ENCODE data around the gene ANKRD44.
A peak's percentile ranks its signal among the peaks of the same experiment; 100 is the strongest.

ANKRD44 gene

GRCh38 chr2:197137231-197137630 lies 173.3 kb downstream of the ANKRD44 start:
- H3K27me3 ChIP-seq (ENCODE audit: insufficient read depth, low read length), result no peaks in the 10 kb centered on the region
- H3K4me3 ChIP-seq (ENCODE audit: low read depth, low read length, poor library complexity, severe bottlenecking), result no peak overlapping the region
- H4K20me1 ChIP-seq (ENCODE audit: insufficient read depth, low read length), result no peaks in the 10 kb centered on the region
- peaks cover 5% of the 10 kb centered on the region; the same call in 1 of the 2 replicates for H3K36me3 ChIP-seq (ENCODE audit: insufficient read depth, low read length)
- TF ChIP-seq EZH2 (IDR thresholded peaks at IDR 0.05; ENCODE audit: borderline replicate concordance, low read length) (no peak), CTCF (IDR thresholded peaks at IDR 0.05; ENCODE audit: low read length) (no peak)
- peaks cover 57% of the 10 kb centered on the region for H3K4me1 ChIP-seq (ENCODE audit: insufficient read depth, low read length, severe bottlenecking)
- no peak overlapping the region for H2AFZ ChIP-seq (ENCODE audit: low read length)
- no peak overlapping the region for H3K4me2 ChIP-seq (ENCODE audit: low read length)
- H3K27ac ChIP-seq (ENCODE audit: low read depth, low read length, poor library complexity, severe bottlenecking), result peak overlapping the region; percentile 54
- H3K9me2 ChIP-seq (ENCODE audit: low read depth, low read length), result no peaks in the 10 kb centered on the region
- no peak overlapping the region for H3K9ac ChIP-seq (ENCODE audit: low read length)
- H3K9me3 ChIP-seq (ENCODE audit: low read length), result no peaks in the 10 kb centered on the region
- H3K79me2 ChIP-seq (ENCODE audit: insufficient read depth, low read length), result no peaks in the 10 kb centered on the region
- no peaks in the 10 kb centered on the region for H3F3A ChIP-seq (ENCODE audit: insufficient read depth, low read length)

GRCh38 chr2:197136452-197136851 lies 174.1 kb downstream of the ANKRD44 start:
- Histone ChIP-seq H3K4me2 (ENCODE audit: low read length) (no peak overlapping the region), H3K36me3 (ENCODE audit: insufficient read depth, low read length) (peaks cover 5% of the 10 kb centered on the region; the same call in 1 of the 2 replicates), H3K9me3 (ENCODE audit: low read length) (no peaks in the 10 kb centered on the region), H3K9ac (ENCODE audit: low read length) (no peak overlapping the region), H3K79me2 (ENCODE audit: insufficient read depth, low read length) (no peaks in the 10 kb centered on the region), H3K27me3 (ENCODE audit: insufficient read depth, low read length) (no peaks in the 10 kb centered on the region), H2AFZ (ENCODE audit: low read length) (no peak overlapping the region), H3K4me3 (ENCODE audit: low read depth, low read length, poor library complexity, severe bottlenecking) (no peak overlapping the region), H4K20me1 (ENCODE audit: insufficient read depth, low read length) (no peaks in the 10 kb centered on the region), H3K27ac (ENCODE audit: low read depth, low read length, poor library complexity, severe bottlenecking) (peak overlapping the region; percentile 54), H3K9me2 (ENCODE audit: low read depth, low read length) (no peaks in the 10 kb centered on the region), H3F3A (ENCODE audit: insufficient read depth, low read length) (no peaks in the 10 kb centered on the region), H3K4me1 (ENCODE audit: insufficient read depth, low read length, severe bottlenecking) (peaks cover 57% of the 10 kb centered on the region)
- TF ChIP-seq EZH2 (IDR thresholded peaks at IDR 0.05; ENCODE audit: borderline replicate concordance, low read length) (no peak), CTCF (IDR thresholded peaks at IDR 0.05; ENCODE audit: low read length) (no peak)

- peaks cover 58% of the 10 kb centered on the region for H3K4me1 ChIP-seq (ENCODE audit: insufficient read depth, low read length, severe bottlenecking)
- H4K20me1 ChIP-seq (ENCODE audit: insufficient read depth, low read length), result no peaks in the 10 kb centered on the region
- H3K36me3 ChIP-seq (ENCODE audit: insufficient read depth, low read length), result peaks cover 5% of the 10 kb centered on the region; the same call in 1 of the 2 replicates
- H3K4me2 ChIP-seq (ENCODE audit: low read length), result no peak overlapping the region
- H3K9me2 ChIP-seq (ENCODE audit: low read depth, low read length), result no peaks in the 10 kb centered on the region
- H3K9me3 ChIP-seq (ENCODE audit: low read length), result no peaks in the 10 kb centered on the region
- H3K79me2 ChIP-seq (ENCODE audit: insufficient read depth, low read length), result no peaks in the 10 kb centered on the region
- no peaks in the 10 kb centered on the region for H3K27me3 ChIP-seq (ENCODE audit: insufficient read depth, low read length)
- H3F3A ChIP-seq (ENCODE audit: insufficient read depth, low read length), result no peaks in the 10 kb centered on the region
- H2AFZ ChIP-seq (ENCODE audit: low read length), result no peak overlapping the region
- H3K27ac ChIP-seq (ENCODE audit: low read depth, low read length, poor library complexity, severe bottlenecking), result peak overlapping the region; percentile 54
- no peak overlapping the region for H3K4me3 ChIP-seq (ENCODE audit: low read depth, low read length, poor library complexity, severe bottlenecking)
- no peak for TF ChIP-seq EZH2 (IDR thresholded peaks at IDR 0.05; ENCODE audit: borderline replicate concordance, low read length)
- no peak for TF ChIP-seq CTCF (IDR thresholded peaks at IDR 0.05; ENCODE audit: low read length)
- no peak overlapping the region for H3K9ac ChIP-seq (ENCODE audit: low read length)
Measured at GRCh38 chr2:197135806-197136205, 174.8 kb downstream of the ANKRD44 start.
